Gastrocnemius medialis (tissue), 4 donors: ENCODE measurements around the gene PRIM1.

Source experiments
- POLR2A ChIP-seq, 2 donors: fragments of 450-650 bp; IDR thresholded peaks; one replicate each; pipeline ENCODE4 v1.6.1; 2017; ENCODE audit warnings: antibody characterized with exemption in 2 of 2, mild to moderate bottlenecking in 2 of 2, moderate library complexity in 2 of 2
- TF ChIP-seq, protein P1 (sequence below), 5 experiments: fragments of 450-650 bp in 3 of 5; fragments of 200-600 bp in 2 of 5; sonication (generic) in 2 of 5; IDR thresholded peaks in 4 of 5; conservative IDR thresholded peaks in 1 of 5; 1 replicate in 4 of 5; 2 replicates in 1 of 5; pipeline ENCODE4 v1.5.1; 2016 to 2019; ENCODE audit warnings: antibody characterized with exemption in 5 of 5, mild to moderate bottlenecking in 3 of 5, moderate library complexity in 3 of 5

DNA sequence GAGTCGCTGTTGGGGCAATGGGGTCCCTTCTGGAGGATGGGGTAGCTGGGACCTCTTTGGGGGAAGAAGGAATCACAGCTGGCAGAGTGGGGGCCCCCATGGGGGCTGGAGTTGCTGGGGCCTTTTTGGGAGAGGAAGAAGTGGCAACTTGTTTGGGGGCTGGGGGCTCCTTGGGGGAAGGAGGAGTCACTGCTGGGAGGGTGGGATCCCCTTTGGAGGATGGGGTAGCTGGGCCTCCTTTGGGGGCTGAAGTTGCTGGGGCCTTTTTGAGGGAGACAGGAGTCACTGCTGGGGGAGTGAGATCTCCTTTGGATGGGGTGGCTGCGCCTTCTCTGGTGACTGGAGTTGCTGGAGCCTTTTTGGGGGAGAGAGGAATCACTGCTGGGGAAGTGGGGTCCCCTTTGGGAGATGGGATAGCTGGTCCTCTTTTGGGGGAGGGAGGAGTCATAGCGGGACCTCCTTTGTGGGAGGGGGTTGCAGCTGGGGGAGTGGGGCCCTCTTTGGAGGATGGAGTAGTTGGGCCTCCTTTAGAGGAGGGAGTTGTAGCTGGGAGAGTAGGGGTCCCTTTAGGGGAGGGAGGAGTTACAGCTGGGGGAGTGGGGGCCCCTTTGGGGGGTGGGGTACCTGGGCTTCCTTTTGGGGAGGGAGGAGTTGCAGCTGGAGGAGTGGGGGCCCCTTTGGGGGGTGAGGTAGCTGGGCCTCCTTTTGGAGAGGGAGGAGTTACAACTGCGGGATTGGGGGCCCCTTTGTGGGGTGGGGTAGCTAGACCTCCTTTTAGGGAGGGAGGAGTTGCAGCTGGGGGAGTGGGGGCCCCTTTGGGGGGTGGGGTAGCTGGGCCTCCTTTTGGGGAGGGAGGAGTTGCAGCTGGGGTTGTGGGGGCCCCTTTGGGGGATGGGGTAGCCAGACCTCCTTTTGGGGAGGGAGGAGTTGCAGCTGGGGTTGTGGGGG, 34.9 kb downstream of the PRIM1 start:
- TF ChIP-seq, protein P1, sequence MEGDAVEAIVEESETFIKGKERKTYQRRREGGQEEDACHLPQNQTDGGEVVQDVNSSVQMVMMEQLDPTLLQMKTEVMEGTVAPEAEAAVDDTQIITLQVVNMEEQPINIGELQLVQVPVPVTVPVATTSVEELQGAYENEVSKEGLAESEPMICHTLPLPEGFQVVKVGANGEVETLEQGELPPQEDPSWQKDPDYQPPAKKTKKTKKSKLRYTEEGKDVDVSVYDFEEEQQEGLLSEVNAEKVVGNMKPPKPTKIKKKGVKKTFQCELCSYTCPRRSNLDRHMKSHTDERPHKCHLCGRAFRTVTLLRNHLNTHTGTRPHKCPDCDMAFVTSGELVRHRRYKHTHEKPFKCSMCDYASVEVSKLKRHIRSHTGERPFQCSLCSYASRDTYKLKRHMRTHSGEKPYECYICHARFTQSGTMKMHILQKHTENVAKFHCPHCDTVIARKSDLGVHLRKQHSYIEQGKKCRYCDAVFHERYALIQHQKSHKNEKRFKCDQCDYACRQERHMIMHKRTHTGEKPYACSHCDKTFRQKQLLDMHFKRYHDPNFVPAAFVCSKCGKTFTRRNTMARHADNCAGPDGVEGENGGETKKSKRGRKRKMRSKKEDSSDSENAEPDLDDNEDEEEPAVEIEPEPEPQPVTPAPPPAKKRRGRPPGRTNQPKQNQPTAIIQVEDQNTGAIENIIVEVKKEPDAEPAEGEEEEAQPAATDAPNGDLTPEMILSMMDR (IDR thresholded peaks at IDR 0.05 in 4 of 5, conservative IDR thresholded peaks at IDR 0.05 in 1 of 5), result no peak
- TF ChIP-seq POLR2A (IDR thresholded peaks at IDR 0.05), result no peak
